ENCODE data around the gene PLCH2.

- TF ChIP-seq EZH2 (IDR thresholded peaks at IDR 0.05; ENCODE audit: borderline replicate concordance, low read length), result no peak
- no peak for TF ChIP-seq CTCF (IDR thresholded peaks at IDR 0.05; ENCODE audit: low read length)
Measured at GRCh38 chr1:2441746-2442145, 34.3 kb upstream of the PLCH2 start.
